Ovary (tissue), 9 donors: ENCODE data around the gene TMCO4. TPM values are rescaled to one million over a fixed set of nuclear protein-coding genes. Genes with fewer than 3 reads are reported as not detected.

Source experiments
- DNase-seq, 5 donors: peaks; one replicate each; pipeline ENCODE4 v3.0.0-alpha.2; 2019 to 2020
- H3K27ac ChIP-seq, 2 donors: fragments of 200-600 bp; one replicate each; pipeline versions ENCODE4 v1.5.1 to v1.8.0; 2019 to 2022
- H3K27me3 ChIP-seq: fragments of 200-600 bp; one replicate; pipeline ENCODE4 v1.8.0; 2022
- H3K36me3 ChIP-seq: fragments of 200-600 bp; sonication (generic); one replicate; pipeline ENCODE4 v1.5.1; 2019
- H3K4me1 ChIP-seq: one replicate; pipeline ENCODE4 v1.8.1; 2013; ENCODE audit warnings: mild to moderate bottlenecking, moderate library complexity; ENCODE audit not compliant: insufficient read depth
- H3K4me3 ChIP-seq: fragments of 200-600 bp; sonication (generic); one replicate; pipeline ENCODE4 v1.5.1; 2017
- H3K9me3 ChIP-seq, 2 donors: fragments of 200-600 bp in 1 of 2; sonication (generic) in 1 of 2; one replicate each; pipeline versions ENCODE4 v1.5.1 to v1.8.1; 2013 to 2019; ENCODE audit warnings: mild to moderate bottlenecking in 1 of 2, moderate library complexity in 1 of 2
- EP300 ChIP-seq: sonication (generic); formaldehyde crosslinking; IDR thresholded peaks from one replicate; pipeline ENCODE4 v1.6.1; 2017; ENCODE audit warnings: antibody characterized with exemption
- POLR2A ChIP-seq: fragments of 450-650 bp; IDR thresholded peaks from one replicate; pipeline ENCODE4 v1.6.1; 2017; ENCODE audit warnings: antibody characterized with exemption, mild to moderate bottlenecking, moderate library complexity
- WGBS, 3 donors: extraction: QIAGEN DNeasy Blood & Tissue Kit in 1 of 3; methylation state at CpG; one replicate each; pipeline versions ENCODE4 v1.1.5 to v1.1.7; 2013 to 2017; 5-methylcytosine and 5-hydroxymethylcytosine counted together
- intact Hi-C, 4 donors: fragments of 100-400 bp; cut with DNase I; formaldehyde crosslinking; loops; one replicate each; pipeline versions ENCODE4 v1.11.0 to v1.15.1; 2022 to 2023
- polyA plus RNA-seq, 2 donors: library from polyadenylated mRNA; stranded (reverse); fragments of 200-250 nt in 1 of 2; fragments of 350-450 nt in 1 of 2; fragmentation: Illumina TruSeq in 1 of 2; extraction: RNeasy Lipid Tissue Mini Kit (QIAGEN cat#74804) in 1 of 2; gene quantifications; one replicate each; pipeline ENCODE4 v1.2.3, GENCODE V29; 2013 to 2014
- total RNA-seq, 7 donors: library from RNA; depleted of rRNA in 2 of 7; stranded (reverse); fragments of >200 nt in 2 of 7; fragmentation: NEBNext Ultra II Directional in 3 of 7; extraction: Animal tissue kit (Norgen Biotek cat#: 25700) in 3 of 7; gene quantifications; one replicate each; pipeline versions ENCODE4 v1.1.0 to v1.2.4, GENCODE V29; 2016 to 2023
- TF ChIP-seq, protein P1 (sequence below), 3 donors: fragments of 450-650 bp in 2 of 3; fragments of 200-600 bp in 1 of 3; IDR thresholded peaks; one replicate each; pipeline versions ENCODE4 v1.5.1 to v1.8.0; 2016 to 2022; ENCODE audit warnings: antibody characterized with exemption in 3 of 3, mild to moderate bottlenecking in 1 of 3
- donor health status: DM: no; HTN: no; CAD: no; lungs with moderate emphysema.
- donor health status: DM: no; HTN: no; CAD: no.
- donor health status: Bipolar disorder and iron deficiency.
- donor health status: DM: yes; HTN: yes; CAD: no.
- donor health status: DM: no; HTN: no; CAD: no.
- donor health status: DM: yes; HTN: yes; CAD: no.

The TMCO4 gene
- total and polyA plus RNA-seq, 9 donors: 14.2 to 26.0 (median 21.4) TPM

DNA sequence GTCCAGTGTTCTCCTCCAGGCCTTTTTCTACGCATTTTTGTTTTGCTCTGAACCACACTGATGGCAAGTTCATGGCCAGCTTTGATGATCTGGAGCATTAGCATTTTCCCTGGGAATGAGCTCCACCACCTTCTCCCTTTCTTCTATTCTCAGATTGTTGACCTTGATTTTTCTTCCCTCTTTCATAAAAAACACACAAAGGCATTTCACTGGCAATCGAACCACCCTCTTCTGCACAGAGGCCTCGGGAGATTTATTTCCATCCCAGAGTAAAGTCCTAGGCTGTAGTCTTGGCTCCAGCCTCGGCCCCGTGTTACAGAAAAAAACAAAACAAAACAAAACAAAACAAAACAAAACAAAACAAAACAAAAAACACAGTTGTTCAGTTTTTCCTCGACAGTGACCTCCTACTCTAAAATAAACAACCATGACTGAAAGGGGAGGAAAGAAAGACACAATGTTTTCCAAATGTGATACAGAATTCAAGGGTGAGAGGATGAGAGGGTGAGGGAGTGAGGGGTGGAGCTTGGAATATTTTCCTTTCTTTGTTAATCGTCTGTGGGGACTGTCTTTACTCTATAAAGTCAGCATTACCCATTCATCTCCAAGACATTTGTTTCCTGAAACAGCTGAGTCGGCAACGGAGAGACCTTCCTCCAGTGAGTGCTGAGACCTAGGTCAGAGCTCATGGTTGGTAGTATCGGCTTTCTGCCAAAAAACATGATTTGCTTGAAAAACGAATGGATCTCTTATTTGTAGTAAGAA, 45.2 kb upstream of the TMCO4 start:
- Histone ChIP-seq H3K9me3 (no peaks in the 10 kb centered on the region), H3K36me3 (no peaks in the 10 kb centered on the region), H3K4me1 (peaks cover 9% of the 10 kb centered on the region), H3K27me3 (no peaks in the 10 kb centered on the region), H3K4me3 (no peak overlapping the region), H3K27ac (peak overlapping the region in 1 of 2 donors; percentile 62)
- intact Hi-C loops: no loop called here
- DNase-seq: peak in 4 of 5 donors; percentile 19 to 49 (median 28)
- 3 to 6% (median 5%) methylated on average over 11 of the region's 11 CpGs for WGBS, 3 donors
- TF ChIP-seq, protein P1, sequence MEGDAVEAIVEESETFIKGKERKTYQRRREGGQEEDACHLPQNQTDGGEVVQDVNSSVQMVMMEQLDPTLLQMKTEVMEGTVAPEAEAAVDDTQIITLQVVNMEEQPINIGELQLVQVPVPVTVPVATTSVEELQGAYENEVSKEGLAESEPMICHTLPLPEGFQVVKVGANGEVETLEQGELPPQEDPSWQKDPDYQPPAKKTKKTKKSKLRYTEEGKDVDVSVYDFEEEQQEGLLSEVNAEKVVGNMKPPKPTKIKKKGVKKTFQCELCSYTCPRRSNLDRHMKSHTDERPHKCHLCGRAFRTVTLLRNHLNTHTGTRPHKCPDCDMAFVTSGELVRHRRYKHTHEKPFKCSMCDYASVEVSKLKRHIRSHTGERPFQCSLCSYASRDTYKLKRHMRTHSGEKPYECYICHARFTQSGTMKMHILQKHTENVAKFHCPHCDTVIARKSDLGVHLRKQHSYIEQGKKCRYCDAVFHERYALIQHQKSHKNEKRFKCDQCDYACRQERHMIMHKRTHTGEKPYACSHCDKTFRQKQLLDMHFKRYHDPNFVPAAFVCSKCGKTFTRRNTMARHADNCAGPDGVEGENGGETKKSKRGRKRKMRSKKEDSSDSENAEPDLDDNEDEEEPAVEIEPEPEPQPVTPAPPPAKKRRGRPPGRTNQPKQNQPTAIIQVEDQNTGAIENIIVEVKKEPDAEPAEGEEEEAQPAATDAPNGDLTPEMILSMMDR (IDR thresholded peaks at IDR 0.05): no peak
- TF ChIP-seq POLR2A (no peak), EP300 (no peak)

DNA sequence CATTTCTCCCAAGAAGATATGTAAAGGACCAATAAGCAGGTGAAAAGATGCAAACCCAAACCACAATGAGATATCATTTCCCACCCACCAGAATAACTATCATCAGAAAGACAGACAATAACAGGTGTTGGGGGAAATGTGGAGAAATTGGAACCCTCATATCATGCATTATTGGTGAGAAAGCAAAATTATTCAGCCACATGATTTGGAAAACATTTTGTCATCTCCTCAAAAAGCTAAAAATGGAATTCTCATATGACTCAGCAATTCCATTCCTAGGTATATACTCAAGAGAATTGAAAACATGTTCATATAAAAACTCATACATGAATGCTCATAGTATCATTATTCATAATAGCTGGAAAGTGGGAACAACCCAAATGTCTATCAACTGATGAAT, 40.5 kb upstream of the TMCO4 start:
- no peak for DNase-seq
- intact Hi-C loops: no loop called here
- no peak overlapping the region for H3K4me3 ChIP-seq
- H3K27me3 ChIP-seq: no peaks in the 10 kb centered on the region
- H3K36me3 ChIP-seq: no peaks in the 10 kb centered on the region
- peaks cover 5% of the 10 kb centered on the region for H3K4me1 ChIP-seq
- TF ChIP-seq POLR2A (no peak), EP300 (no peak)
- TF ChIP-seq, protein P1 (IDR thresholded peaks at IDR 0.05): no peak
- H3K27ac ChIP-seq: no peak overlapping the region
- H3K9me3 ChIP-seq: no peaks in the 10 kb centered on the region

DNA sequence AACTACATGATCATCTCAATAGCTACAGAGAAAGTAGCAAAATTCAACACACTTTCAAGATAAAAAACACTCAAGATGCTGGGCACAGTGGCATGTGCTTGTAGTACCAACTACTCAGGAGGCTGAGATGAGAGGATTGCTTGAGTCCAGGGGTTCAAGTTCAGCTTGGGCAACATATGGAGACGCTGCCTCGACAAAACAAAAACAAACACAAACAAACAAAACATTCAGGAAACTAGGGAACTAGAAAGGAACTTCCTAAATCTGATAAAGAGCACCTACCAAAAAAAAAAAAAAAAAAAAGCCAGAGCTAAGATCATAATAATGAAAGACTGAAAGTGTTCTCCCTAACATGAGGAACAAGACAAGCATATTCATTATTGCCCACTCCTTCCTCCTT, 38.1 kb upstream of the TMCO4 start:
- Histone ChIP-seq H3K4me3 (no peak overlapping the region), H3K27ac (no peak overlapping the region), H3K9me3 (no peaks in the 10 kb centered on the region), H3K4me1 (no peaks in the 10 kb centered on the region), H3K36me3 (no peaks in the 10 kb centered on the region), H3K27me3 (no peaks in the 10 kb centered on the region)
- DNase-seq: no peak
- 64 to 83% (median 77%) methylated on average over 2 of the region's 2 CpGs for WGBS, 3 donors
- intact Hi-C loops: no loop called here
- TF ChIP-seq POLR2A: no peak
- TF ChIP-seq EP300: no peak
- TF ChIP-seq, protein P1 (IDR thresholded peaks at IDR 0.05): no peak

DNA sequence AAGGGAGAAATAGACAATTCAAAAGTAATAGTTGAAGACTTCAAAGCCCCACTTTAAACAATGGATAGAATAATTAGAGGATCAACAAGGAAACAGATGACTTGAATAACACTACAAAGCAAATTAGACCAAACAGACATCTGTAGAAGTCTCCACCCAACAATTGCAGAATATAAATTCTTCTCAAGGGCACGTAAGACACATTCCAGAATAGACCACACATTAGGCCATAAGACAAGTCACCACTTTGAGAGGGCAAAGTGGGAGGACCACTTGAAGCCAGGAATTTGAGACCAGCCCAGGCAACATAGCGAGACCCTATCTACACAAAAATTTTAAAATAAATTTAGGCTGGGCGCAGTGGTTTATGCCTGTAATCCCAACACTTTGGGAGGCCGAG, 35.9 kb upstream of the TMCO4 start:
- 89 to 93% (median 91%) methylated on average over 4 of the region's 4 CpGs for WGBS, 3 donors

More for the DNA sequence above, 35.9 kb upstream of the TMCO4 start:
- no peaks in the 10 kb centered on the region for H3K27me3 ChIP-seq
- no peak overlapping the region for H3K4me3 ChIP-seq
- TF ChIP-seq POLR2A: no peak
- TF ChIP-seq EP300: no peak
- TF ChIP-seq, protein P1 (IDR thresholded peaks at IDR 0.05): no peak
- H3K9me3 ChIP-seq: no peaks in the 10 kb centered on the region
- no peaks in the 10 kb centered on the region for H3K4me1 ChIP-seq
- intact Hi-C loops: no loop called here
- no peak for DNase-seq
- no peak overlapping the region for H3K27ac ChIP-seq
- no peaks in the 10 kb centered on the region for H3K36me3 ChIP-seq
